Skeletal muscle tissue (tissue), 4 donors: Measurements from ENCODE around the gene AP3S2. TPM values are rescaled to one million over a fixed set of nuclear protein-coding genes. Genes with fewer than 3 reads are reported as not detected.
"Not testable (repeated sequence)": the region's sequence is repeated elsewhere in the genome, so short reads cannot be mapped to it uniquely, and the experiment has no call there.

Experiments used
- H3K27ac ChIP-seq: one replicate; pipeline ENCODE4 v1.7.0; 2013; ENCODE audit warnings: mild to moderate bottlenecking, low read depth, low read length, inconsistent platforms
- H3K27me3 ChIP-seq, 3 donors: one replicate each; pipeline ENCODE4 v1.7.0; 2013; ENCODE audit warnings: low read length in 3 of 3; ENCODE audit not compliant: control insufficient read depth in 3 of 3, insufficient read depth in 3 of 3
- H3K36me3 ChIP-seq, 3 donors: one replicate each; pipeline ENCODE4 v1.7.0; 2013; ENCODE audit warnings: low read length in 3 of 3; ENCODE audit not compliant: control insufficient read depth in 3 of 3, insufficient read depth in 3 of 3
- H3K4me1 ChIP-seq, 3 donors: one replicate each; pipeline ENCODE4 v1.7.0; 2013; ENCODE audit warnings: low read length in 3 of 3, mild to moderate bottlenecking in 3 of 3; ENCODE audit not compliant: control insufficient read depth in 3 of 3, insufficient read depth in 3 of 3
- H3K4me3 ChIP-seq, 3 donors: one replicate each; pipeline ENCODE4 v1.7.0; 2013; ENCODE audit warnings: low read length in 3 of 3
- H3K9ac ChIP-seq, 3 donors: one replicate each; pipeline ENCODE4 v1.7.0; 2013; ENCODE audit warnings: low read length in 3 of 3, mild to moderate bottlenecking in 3 of 3, moderate library complexity in 2 of 3, low read depth in 1 of 3
- H3K9me3 ChIP-seq, 3 donors: one replicate each; pipeline ENCODE4 v1.7.0; 2013; ENCODE audit warnings: low read length in 3 of 3; ENCODE audit not compliant: control insufficient read depth in 3 of 3
- total RNA-seq: library from RNA; depleted of rRNA; stranded (reverse); fragments of >200 nt; gene quantifications from one replicate; pipeline ENCODE4 v1.2.3, GENCODE V29; 2014
- donor health status: Osteomylitis.

The AP3S2 gene
- total RNA-seq, 1 donor from 2014 or later = 51.7 TPM

- Histone ChIP-seq H3K27ac (no peak overlapping the region), H3K9me3 (no peaks in the 10 kb centered on the region), H3K9ac (no peak overlapping the region), H3K36me3 (peaks cover 9 to 38% (median 33%) of the 10 kb centered on the region in 3 donors), H3K4me3 (no peak overlapping the region), H3K4me1 (peaks cover 2 to 4% (median 4%) of the 10 kb centered on the region in 3 donors), H3K27me3 (no peaks in the 10 kb centered on the region)
These were observed 5.5 kb downstream of the AP3S2 start for GRCh38 chr15:89888214-89888804.

GRCh38 chr15:89885611-89886010 is 8.2 kb downstream of the AP3S2 start:
- peaks cover 0 to 2% (median 0%) of the 10 kb centered on the region in 3 donors for H3K4me1 ChIP-seq
- peaks cover 13 to 47% (median 39%) of the 10 kb centered on the region in 3 donors for H3K36me3 ChIP-seq
- no peaks in the 10 kb centered on the region for H3K27me3 ChIP-seq
- peak overlapping the region; percentile 43 for H3K27ac ChIP-seq
- no peak overlapping the region for H3K9ac ChIP-seq
- no peaks in the 10 kb centered on the region for H3K9me3 ChIP-seq
- no peak overlapping the region for H3K4me3 ChIP-seq

GRCh38 chr15:89885179-89885578 is 8.6 kb downstream of the AP3S2 start:
- H3K36me3 ChIP-seq = peaks cover 13 to 48% (median 39%) of the 10 kb centered on the region in 3 donors

GRCh38 chr15:89883518-89883917 is 10.3 kb downstream of the AP3S2 start:
- Histone ChIP-seq H3K9me3 (no peaks in the 10 kb centered on the region), H3K27ac (no peak overlapping the region), H3K4me3 (no peak overlapping the region), H3K36me3 (peaks cover 10 to 49% (median 34%) of the 10 kb centered on the region in 3 donors), H3K4me1 (peaks cover 0 to 2% (median 0%) of the 10 kb centered on the region in 3 donors), H3K27me3 (no peaks in the 10 kb centered on the region), H3K9ac (no peak overlapping the region)

More at GRCh38 chr15:89885179-89885578, 8.6 kb downstream of the AP3S2 start:
- H3K9ac ChIP-seq, H3K4me3 ChIP-seq, H3K27me3 ChIP-seq, H3K4me1 ChIP-seq, H3K9me3 ChIP-seq: not testable (repeated sequence)
- peak overlapping the region; percentile 43 for H3K27ac ChIP-seq

- peaks cover 0 to 2% (median 0%) of the 10 kb centered on the region in 3 donors for H3K4me1 ChIP-seq
- H3K9ac ChIP-seq = no peak overlapping the region
- H3K36me3 ChIP-seq = peaks cover 10 to 40% (median 25%) of the 10 kb centered on the region in 3 donors
- H3K9me3 ChIP-seq = no peaks in the 10 kb centered on the region
- H3K4me3 ChIP-seq = no peak overlapping the region
- no peak overlapping the region for H3K27ac ChIP-seq
- H3K27me3 ChIP-seq = no peaks in the 10 kb centered on the region
These were observed 13.1 kb downstream of the AP3S2 start for GRCh38 chr15:89880727-89881126.

GRCh38 chr15:89878323-89878722 is 15.5 kb downstream of the AP3S2 start:
- H3K36me3 ChIP-seq = peaks cover 14 to 32% (median 14%) of the 10 kb centered on the region in 3 donors

GRCh38 chr15:89877083-89877425 is 16.7 kb downstream of the AP3S2 start:
- Histone ChIP-seq H3K27ac (no peak overlapping the region), H3K9ac (no peak overlapping the region), H3K4me1 (no peaks in the 10 kb centered on the region), H3K9me3 (no peaks in the 10 kb centered on the region), H3K36me3 (peaks cover 18 to 26% (median 19%) of the 10 kb centered on the region in 3 donors), H3K4me3 (no peak overlapping the region), H3K27me3 (no peaks in the 10 kb centered on the region)

More at GRCh38 chr15:89878323-89878722, 15.5 kb downstream of the AP3S2 start:
- Histone ChIP-seq H3K27ac (no peak overlapping the region), H3K9ac (no peak overlapping the region), H3K27me3 (no peaks in the 10 kb centered on the region), H3K4me1 (no peaks in the 10 kb centered on the region), H3K9me3 (no peaks in the 10 kb centered on the region), H3K4me3 (no peak overlapping the region)

- Histone ChIP-seq H3K36me3 (peaks cover 18 to 28% (median 21%) of the 10 kb centered on the region in 3 donors), H3K4me3 (no peak overlapping the region), H3K9me3 (no peaks in the 10 kb centered on the region), H3K4me1 (no peaks in the 10 kb centered on the region), H3K27me3 (no peaks in the 10 kb centered on the region), H3K9ac (no peak overlapping the region), H3K27ac (no peak overlapping the region)
These were observed 17.3 kb downstream of the AP3S2 start for GRCh38 chr15:89876396-89877082.

- H3K36me3 ChIP-seq = peaks cover 15 to 31% (median 22%) of the 10 kb centered on the region in 3 donors
- no peak overlapping the region for H3K9ac ChIP-seq
- H3K4me3 ChIP-seq = no peak overlapping the region
- H3K27ac ChIP-seq = no peak overlapping the region
- H3K4me1 ChIP-seq = no peaks in the 10 kb centered on the region
- no peaks in the 10 kb centered on the region for H3K9me3 ChIP-seq
- H3K27me3 ChIP-seq = no peaks in the 10 kb centered on the region
These were observed 18.1 kb downstream of the AP3S2 start for GRCh38 chr15:89875741-89876140.

GRCh38 chr15:89874926-89875564 is 18.7 kb downstream of the AP3S2 start:
- Histone ChIP-seq H3K9me3 (no peaks in the 10 kb centered on the region), H3K27ac (no peak overlapping the region), H3K4me3 (no peak overlapping the region), H3K27me3 (no peaks in the 10 kb centered on the region), H3K36me3 (peaks cover 21 to 29% (median 22%) of the 10 kb centered on the region in 3 donors), H3K4me1 (no peaks in the 10 kb centered on the region), H3K9ac (no peak overlapping the region)
